Measurements from ENCODE around the gene PIGV.
"Not testable (repeated sequence)": the region's sequence is repeated elsewhere in the genome, so short reads cannot be mapped to it uniquely, and the experiment has no call there.

DNA sequence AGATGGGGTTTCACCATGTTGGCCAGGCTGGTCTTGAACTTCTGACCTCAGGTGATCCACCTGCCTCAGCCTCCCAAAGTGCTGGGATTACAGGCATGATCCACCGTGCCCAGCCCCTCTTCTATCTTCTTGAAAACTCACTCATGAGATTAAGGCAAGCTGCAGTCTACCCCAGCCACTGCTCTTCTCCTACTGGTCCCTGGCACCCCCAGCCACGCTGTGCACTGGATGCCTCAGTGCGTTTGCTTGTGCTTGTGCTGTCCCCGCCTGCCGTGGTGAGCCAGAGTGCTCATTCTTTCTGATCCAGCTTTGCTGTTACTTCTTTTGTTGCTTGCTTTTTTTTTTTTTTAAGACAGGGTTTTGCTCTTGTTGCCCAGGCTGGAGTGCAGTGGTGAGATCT, 49.9 kb downstream of the PIGV start:
- TF ChIP-seq, protein P1, sequence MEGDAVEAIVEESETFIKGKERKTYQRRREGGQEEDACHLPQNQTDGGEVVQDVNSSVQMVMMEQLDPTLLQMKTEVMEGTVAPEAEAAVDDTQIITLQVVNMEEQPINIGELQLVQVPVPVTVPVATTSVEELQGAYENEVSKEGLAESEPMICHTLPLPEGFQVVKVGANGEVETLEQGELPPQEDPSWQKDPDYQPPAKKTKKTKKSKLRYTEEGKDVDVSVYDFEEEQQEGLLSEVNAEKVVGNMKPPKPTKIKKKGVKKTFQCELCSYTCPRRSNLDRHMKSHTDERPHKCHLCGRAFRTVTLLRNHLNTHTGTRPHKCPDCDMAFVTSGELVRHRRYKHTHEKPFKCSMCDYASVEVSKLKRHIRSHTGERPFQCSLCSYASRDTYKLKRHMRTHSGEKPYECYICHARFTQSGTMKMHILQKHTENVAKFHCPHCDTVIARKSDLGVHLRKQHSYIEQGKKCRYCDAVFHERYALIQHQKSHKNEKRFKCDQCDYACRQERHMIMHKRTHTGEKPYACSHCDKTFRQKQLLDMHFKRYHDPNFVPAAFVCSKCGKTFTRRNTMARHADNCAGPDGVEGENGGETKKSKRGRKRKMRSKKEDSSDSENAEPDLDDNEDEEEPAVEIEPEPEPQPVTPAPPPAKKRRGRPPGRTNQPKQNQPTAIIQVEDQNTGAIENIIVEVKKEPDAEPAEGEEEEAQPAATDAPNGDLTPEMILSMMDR (IDR thresholded peaks at IDR 0.05) = not testable (repeated sequence)
- not testable (repeated sequence) for TF ChIP-seq POLR2A (IDR thresholded peaks at IDR 0.05)
